ENCODE data around the gene WNT11. TPM values are rescaled to one million over a fixed set of nuclear protein-coding genes. Genes with fewer than 3 reads are reported as not detected.

WNT11 gene
- total RNA-seq, 1 donor from 2014 or later = not detected

GRCh38 chr11:76174330-76174729 lies 32.0 kb downstream of the WNT11 start:
- DNase-seq (ENCODE audit: low read depth) = no peak

- peak; percentile 5 for DNase-seq (ENCODE audit: low read depth)
These were observed 32.6 kb downstream of the WNT11 start for GRCh38 chr11:76173663-76174062.

GRCh38 chr11:76172583-76172982 lies 33.7 kb downstream of the WNT11 start:
- no peak for DNase-seq (ENCODE audit: low read depth)

- no peak for DNase-seq (ENCODE audit: low read depth)
These were observed 35.8 kb downstream of the WNT11 start for GRCh38 chr11:76170468-76170867.

- DNase-seq (ENCODE audit: low read depth) = peak; percentile 3
These were observed 36.8 kb downstream of the WNT11 start for GRCh38 chr11:76169473-76169896.

GRCh38 chr11:76167590-76167989 lies 38.7 kb downstream of the WNT11 start:
- DNase-seq (ENCODE audit: low read depth) = no peak

GRCh38 chr11:76166314-76166713 lies 40.0 kb downstream of the WNT11 start:
- no peak for DNase-seq (ENCODE audit: low read depth)

GRCh38 chr11:76164861-76165751 lies 41.2 kb downstream of the WNT11 start:
- no peak for DNase-seq (ENCODE audit: low read depth)

- DNase-seq (ENCODE audit: low read depth) = no peak
These were observed 42.2 kb downstream of the WNT11 start for GRCh38 chr11:76164081-76164480.

GRCh38 chr11:76163289-76163880 lies 42.9 kb downstream of the WNT11 start:
- no peak for DNase-seq (ENCODE audit: low read depth)

- no peak for DNase-seq (ENCODE audit: low read depth)
These were observed 43.7 kb downstream of the WNT11 start for GRCh38 chr11:76162336-76163288.

GRCh38 chr11:76161261-76161961 lies 44.9 kb downstream of the WNT11 start:
- DNase-seq (ENCODE audit: low read depth) = no peak

- DNase-seq (ENCODE audit: low read depth) = no peak
These were observed 45.4 kb downstream of the WNT11 start for GRCh38 chr11:76160856-76161255.

GRCh38 chr11:76159983-76160661 lies 46.2 kb downstream of the WNT11 start:
- no peak for DNase-seq (ENCODE audit: low read depth)

- no peak for DNase-seq (ENCODE audit: low read depth)
These were observed 46.9 kb downstream of the WNT11 start for GRCh38 chr11:76159303-76159937.

GRCh38 chr11:76158394-76159302 lies 47.7 kb downstream of the WNT11 start:
- no peak for DNase-seq (ENCODE audit: low read depth)

GRCh38 chr11:76157891-76158290 lies 48.4 kb downstream of the WNT11 start:
- DNase-seq (ENCODE audit: low read depth) = no peak

GRCh38 chr11:76156971-76157427 lies 49.3 kb downstream of the WNT11 start:
- DNase-seq (ENCODE audit: low read depth) = no peak
